ENCODE results near the gene PKLR. TPM values are rescaled to one million over a fixed set of nuclear protein-coding genes. Genes with fewer than 3 reads are reported as not detected.

Gene PKLR
- total RNA-seq, 2 experiments from 2014 or later = not detected

- Mint-ChIP-seq H3K9me3 (no peaks in the 10 kb centered on the region), H3K27ac (no peak overlapping the region), H3K4me1 (peaks cover 3% of the 10 kb centered on the region), H3K36me3 (no peaks in the 10 kb centered on the region), H3K4me3 (no peak overlapping the region), H3K27me3 (no peaks in the 10 kb centered on the region)
- no peak for DNase-seq
Measured at GRCh38 chr1:155282488-155283091, 18.6 kb downstream of the PKLR start.

GRCh38 chr1:155279268-155279667 is 22.0 kb downstream of the PKLR start:
- DNase-seq = no peak
- Mint-ChIP-seq H3K36me3 (no peaks in the 10 kb centered on the region), H3K4me1 (peaks cover 13% of the 10 kb centered on the region), H3K4me3 (no peak overlapping the region), H3K9me3 (no peaks in the 10 kb centered on the region), H3K27me3 (no peaks in the 10 kb centered on the region), H3K27ac (no peak overlapping the region)

DNA sequence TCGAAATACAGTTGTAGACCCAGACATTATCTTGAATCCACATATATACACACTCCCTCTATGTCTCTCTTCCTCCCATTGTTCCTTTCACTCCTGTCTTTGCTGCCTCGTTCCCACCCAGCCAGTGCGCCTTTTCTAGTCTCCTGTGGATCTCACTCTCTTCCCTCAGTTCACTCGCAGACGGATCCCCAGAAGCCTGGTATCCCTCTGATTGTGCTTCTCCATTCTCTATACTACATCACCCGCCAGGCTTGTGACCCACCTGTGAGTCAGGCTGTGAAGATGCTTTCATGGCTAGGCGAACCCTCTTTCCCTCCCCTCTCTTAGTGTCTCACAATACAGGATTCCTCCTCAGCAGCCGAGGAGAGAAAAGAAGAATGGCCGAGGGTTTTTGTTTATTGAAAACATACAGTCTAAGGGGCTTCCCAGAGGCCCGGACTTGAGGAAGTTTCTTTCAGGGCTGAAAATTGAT is 22.5 kb downstream of the PKLR start:
- H3K27me3 Mint-ChIP-seq = no peaks in the 10 kb centered on the region

DNA sequence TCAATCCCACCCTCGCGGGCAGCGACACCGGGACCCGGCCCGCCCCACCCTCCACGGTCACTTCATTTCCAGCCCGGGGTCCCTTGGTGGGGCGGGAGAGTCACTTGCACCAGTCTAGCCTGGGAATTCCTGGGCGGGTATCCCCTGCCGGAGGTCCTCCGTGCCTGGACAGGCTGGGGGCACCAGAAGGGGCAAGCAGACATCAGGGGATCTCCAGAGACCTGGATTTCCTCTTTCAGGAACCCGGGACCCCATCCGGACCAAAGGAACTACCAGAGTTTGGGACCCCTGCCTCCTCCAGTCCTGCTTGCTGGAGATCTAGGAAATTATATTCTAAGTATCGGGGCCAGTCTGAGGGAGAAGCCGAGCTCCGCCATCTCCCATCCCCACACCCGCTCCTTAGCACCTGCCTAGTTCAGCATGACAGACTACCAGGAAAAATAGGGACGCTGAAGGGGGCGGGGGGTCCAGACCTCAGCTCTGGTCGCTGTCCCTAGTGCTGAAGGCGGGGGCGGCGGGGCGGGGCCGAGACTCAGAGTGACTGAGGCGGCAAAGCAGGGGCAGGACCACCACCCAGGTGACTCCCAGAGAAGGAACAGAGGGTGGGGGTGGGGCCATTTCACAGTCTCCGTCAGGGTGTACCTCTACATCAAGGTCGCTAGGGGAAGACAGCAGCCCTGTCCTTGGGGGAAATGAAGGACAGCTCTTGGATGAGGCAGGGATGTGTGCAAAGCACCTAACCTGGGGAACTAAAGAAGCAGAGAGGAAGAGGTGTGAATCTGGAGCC is 23.1 kb downstream of the PKLR start:
- Mint-ChIP-seq H3K4me1 (peaks cover 19% of the 10 kb centered on the region), H3K27ac (no peak overlapping the region), H3K9me3 (no peaks in the 10 kb centered on the region), H3K27me3 (no peaks in the 10 kb centered on the region), H3K4me3 (peak overlapping the region; percentile 74), H3K36me3 (no peaks in the 10 kb centered on the region)
- DNase-seq = peak; percentile 78

More for the DNA sequence above, 22.5 kb downstream of the PKLR start:
- no peaks in the 10 kb centered on the region for H3K9me3 Mint-ChIP-seq
- peak overlapping the region; percentile 74 for H3K4me3 Mint-ChIP-seq
- H3K27ac Mint-ChIP-seq = no peak overlapping the region
- H3K4me1 Mint-ChIP-seq = peaks cover 15% of the 10 kb centered on the region
- DNase-seq = no peak
- H3K36me3 Mint-ChIP-seq = no peaks in the 10 kb centered on the region

DNA sequence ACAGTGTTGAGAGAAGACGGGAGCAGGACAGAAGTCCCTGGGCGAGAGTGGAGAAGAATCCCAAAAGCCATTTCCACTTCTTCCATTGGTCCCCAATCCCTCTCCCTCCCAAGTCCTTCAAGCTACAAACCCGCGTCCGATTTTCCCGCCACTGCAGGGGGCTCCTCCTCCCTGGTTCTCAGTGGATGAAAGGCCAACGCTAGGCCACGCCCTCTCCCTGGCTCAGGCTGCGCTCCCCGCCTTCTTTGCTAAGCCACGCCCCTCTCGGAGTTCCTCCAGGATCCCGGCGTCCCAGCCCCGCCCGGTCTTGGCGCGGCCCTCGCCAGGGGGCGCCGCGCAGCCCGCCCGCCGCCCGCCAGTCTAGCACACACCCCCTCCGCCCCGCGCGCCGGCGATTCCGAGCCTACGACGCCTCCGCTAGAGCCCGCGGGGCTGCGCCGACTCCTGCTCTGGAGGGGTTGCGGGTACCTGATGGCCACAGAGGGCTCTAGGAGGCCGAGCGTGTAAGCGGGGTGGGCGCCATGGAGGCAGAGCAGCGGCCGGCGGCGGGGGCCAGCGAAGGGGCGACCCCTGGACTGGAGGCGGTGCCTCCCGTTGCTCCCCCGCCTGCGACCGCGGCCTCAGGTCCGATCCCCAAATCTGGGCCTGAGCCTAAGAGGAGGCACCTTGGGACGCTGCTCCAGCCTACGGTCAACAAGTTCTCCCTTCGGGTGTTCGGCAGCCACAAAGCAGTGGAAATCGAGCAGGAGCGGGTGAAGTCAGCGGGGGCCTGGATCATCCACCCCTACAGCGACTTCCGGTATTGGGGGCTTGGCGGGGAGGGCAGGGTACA is 24.0 kb downstream of the PKLR start, which contains the start of gene HCN3:
TSS of gene HCN3 (plus strand) at position 394 of the 832 bp plus-strand sequence. CDS start at position 522, 128 bp downstream.
- no peaks in the 10 kb centered on the region for H3K27me3 Mint-ChIP-seq

DNA sequence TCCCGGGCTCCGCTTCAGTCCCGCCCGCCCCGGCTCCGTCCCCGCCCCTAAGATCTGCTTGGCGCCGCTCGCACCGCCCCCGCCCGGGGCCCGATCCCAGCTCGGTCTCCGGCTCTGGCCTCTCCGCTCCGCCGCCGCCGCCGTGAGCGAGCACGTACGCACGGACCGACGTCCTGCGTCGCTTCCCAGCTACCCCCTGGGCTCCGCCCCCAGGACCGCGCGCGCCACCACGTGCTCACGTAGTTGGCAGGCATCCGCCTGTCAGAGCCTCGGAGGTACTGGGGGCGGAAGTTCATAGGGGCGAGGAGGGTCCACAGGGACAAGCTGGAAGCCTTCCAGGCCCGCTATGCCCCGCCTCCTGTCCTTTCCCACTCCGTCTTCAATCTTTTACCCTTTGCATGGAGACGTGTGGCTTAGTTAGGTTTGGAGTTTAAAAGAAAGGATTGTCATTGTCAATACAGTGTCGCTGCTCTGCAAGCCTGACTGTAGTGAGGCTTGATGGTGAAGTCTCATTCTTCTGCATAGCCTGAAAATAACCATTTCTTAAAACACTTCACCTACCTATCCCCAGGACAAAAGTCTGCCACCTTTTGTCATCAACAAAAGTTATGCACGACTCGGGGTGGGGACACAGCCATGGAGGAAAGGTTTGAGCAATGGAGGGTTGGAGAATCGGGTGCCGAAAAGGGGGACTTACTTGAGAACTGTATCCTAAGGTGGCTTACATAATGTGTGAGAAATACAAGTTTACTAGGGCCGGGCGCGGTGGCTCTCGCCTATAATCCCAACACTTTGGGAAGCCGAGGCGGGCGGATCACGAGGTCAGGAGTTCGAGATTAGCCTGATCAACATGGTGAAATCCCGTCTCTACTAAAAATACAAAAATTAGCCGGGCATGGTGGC is 27.6 kb downstream of the PKLR start, which contains the start of gene CLK2:
TSS of gene CLK2 (minus strand) at position 162 of the 903 bp plus-strand sequence. CDS start 2,527 bp downstream, outside the sequence.
- Mint-ChIP-seq H3K36me3 (peaks cover 28% of the 10 kb centered on the region), H3K27me3 (no peaks in the 10 kb centered on the region), H3K4me1 (peaks cover 34% of the 10 kb centered on the region), H3K27ac (peak within 1 kb of the TSS; percentile 88), H3K4me3 (peak within 1 kb of the TSS; percentile 85), H3K9me3 (no peaks in the 10 kb centered on the region)
- DNase-seq = peak; percentile 99

More for the DNA sequence above, 24.0 kb downstream of the PKLR start, which contains the start of gene HCN3:
- no peaks in the 10 kb centered on the region for H3K9me3 Mint-ChIP-seq
- peak within 1 kb of the TSS; percentile 7 for H3K27ac Mint-ChIP-seq
- peak within 1 kb of the TSS; percentile 74 for H3K4me3 Mint-ChIP-seq
- DNase-seq = peak; percentile 95
- H3K4me1 Mint-ChIP-seq = peaks cover 21% of the 10 kb centered on the region
- peaks cover 6% of the 10 kb centered on the region for H3K36me3 Mint-ChIP-seq

GRCh38 chr1:155272466-155273342 is 28.5 kb downstream of the PKLR start:
- Mint-ChIP-seq H3K4me1 (peaks cover 31% of the 10 kb centered on the region), H3K27ac (peak overlapping the region; percentile 87), H3K36me3 (peaks cover 33% of the 10 kb centered on the region), H3K9me3 (no peaks in the 10 kb centered on the region), H3K27me3 (no peaks in the 10 kb centered on the region), H3K4me3 (peak overlapping the region; percentile 85)
- no peak for DNase-seq

DNA sequence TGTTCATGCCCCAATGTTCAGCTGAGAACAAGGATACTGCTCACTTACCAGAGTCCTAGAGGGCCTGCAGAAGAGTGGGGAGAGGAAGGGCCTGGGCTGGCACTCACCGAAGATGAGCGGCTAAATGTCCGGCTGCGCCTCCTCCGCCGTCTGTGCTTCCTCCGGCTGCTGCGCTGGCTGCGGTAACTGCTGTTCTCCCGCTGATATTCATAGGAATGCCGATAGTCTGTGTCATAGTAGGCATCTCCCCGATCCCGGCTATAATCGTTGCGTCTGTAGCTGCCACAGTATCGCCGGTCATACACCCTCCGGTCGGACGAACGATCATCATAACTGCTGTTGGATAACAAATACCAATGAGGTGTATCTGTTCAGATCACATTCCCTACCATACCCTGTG is 31.9 kb downstream of the PKLR start:
- H3K27ac Mint-ChIP-seq = no peak overlapping the region
- DNase-seq = no peak
- no peak overlapping the region for H3K4me3 Mint-ChIP-seq
- no peaks in the 10 kb centered on the region for H3K9me3 Mint-ChIP-seq
- H3K27me3 Mint-ChIP-seq = no peaks in the 10 kb centered on the region
- H3K36me3 Mint-ChIP-seq = peaks cover 37% of the 10 kb centered on the region
- H3K4me1 Mint-ChIP-seq = peaks cover 21% of the 10 kb centered on the region

DNA sequence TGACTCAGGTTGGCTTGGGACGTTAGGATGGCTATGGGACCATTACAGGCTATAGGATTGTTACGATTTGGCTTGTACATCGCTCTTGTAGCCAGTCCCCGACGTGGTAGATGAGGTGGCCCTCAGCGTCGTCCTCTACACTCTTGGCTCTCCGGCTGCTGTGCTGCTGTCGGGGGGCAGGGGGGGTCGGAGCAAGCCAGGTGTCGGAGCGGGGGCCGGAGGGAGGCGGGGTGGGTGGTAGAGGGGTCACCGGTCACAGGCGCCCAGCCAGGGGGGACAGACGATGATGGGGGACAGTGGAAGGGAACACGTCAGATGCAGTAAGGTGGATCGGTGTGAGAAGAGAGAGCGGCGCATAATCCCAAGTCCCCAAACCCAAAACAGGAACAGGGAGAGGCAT is 32.6 kb downstream of the PKLR start:
- Mint-ChIP-seq H3K4me3 (no peak overlapping the region), H3K4me1 (peaks cover 17% of the 10 kb centered on the region), H3K9me3 (no peaks in the 10 kb centered on the region), H3K36me3 (peaks cover 42% of the 10 kb centered on the region), H3K27me3 (no peaks in the 10 kb centered on the region), H3K27ac (no peak overlapping the region)
- no peak for DNase-seq

- Mint-ChIP-seq H3K36me3 (peaks cover 49% of the 10 kb centered on the region), H3K9me3 (no peaks in the 10 kb centered on the region), H3K27ac (no peak overlapping the region), H3K27me3 (no peaks in the 10 kb centered on the region), H3K4me3 (no peak overlapping the region), H3K4me1 (peaks cover 21% of the 10 kb centered on the region)
- no peak for DNase-seq
Measured at GRCh38 chr1:155267373-155267772, 33.9 kb downstream of the PKLR start.

- H3K9me3 Mint-ChIP-seq = no peaks in the 10 kb centered on the region
- H3K4me1 Mint-ChIP-seq = peaks cover 18% of the 10 kb centered on the region
- H3K27ac Mint-ChIP-seq = peak overlapping the region; percentile 11
- no peaks in the 10 kb centered on the region for H3K27me3 Mint-ChIP-seq
- no peak overlapping the region for H3K4me3 Mint-ChIP-seq
- DNase-seq = no peak
- H3K36me3 Mint-ChIP-seq = peaks cover 47% of the 10 kb centered on the region
Measured at GRCh38 chr1:155266553-155266952, 34.7 kb downstream of the PKLR start.

- Mint-ChIP-seq H3K9me3 (no peaks in the 10 kb centered on the region), H3K27me3 (no peaks in the 10 kb centered on the region), H3K4me1 (peaks cover 23% of the 10 kb centered on the region), H3K36me3 (peaks cover 52% of the 10 kb centered on the region), H3K27ac (peak overlapping the region; percentile 90), H3K4me3 (peak overlapping the region; percentile 90)
- no peak for DNase-seq
Measured at GRCh38 chr1:155263067-155263466, 38.2 kb downstream of the PKLR start.
